Stomach (tissue), 9 donors: ENCODE results near the gene PDE9A. TPM values are rescaled to one million over a fixed set of nuclear protein-coding genes. Genes with fewer than 3 reads are reported as not detected.

Experiments
- DNase-seq, 2 donors: peaks; one replicate each; pipeline versions ENCODE4 v3.0.0 to v3.0.0-alpha.2; 2013 to 2019
- H3K27ac ChIP-seq, 5 donors: fragments of 200-600 bp in 4 of 5; sonication (generic) in 4 of 5; one replicate each; pipeline ENCODE4 v1.5.1; 2013 to 2019; ENCODE audit warnings: mild to moderate bottlenecking in 1 of 5, moderate library complexity in 1 of 5
- H3K27me3 ChIP-seq, 3 donors: fragments of 200-600 bp; sonication (generic); one replicate each; pipeline ENCODE4 v1.5.1; 2017 to 2019; ENCODE audit warnings: mixed run types in 1 of 3
- H3K36me3 ChIP-seq, 4 donors: fragments of 200-600 bp; sonication (generic); 1 replicate in 3 of 4; 2 replicates in 1 of 4; pipeline ENCODE4 v1.5.1; 2016 to 2019
- H3K4me1 ChIP-seq, 4 donors: fragments of 200-600 bp; sonication (generic); one replicate each; pipeline ENCODE4 v1.5.1; 2016 to 2019
- H3K4me3 ChIP-seq, 4 donors: fragments of 200-600 bp; sonication (generic) in 3 of 4; one replicate each; pipeline ENCODE4 v1.5.1; 2016 to 2019; ENCODE audit warnings: mild to moderate bottlenecking in 1 of 4
- H3K9me3 ChIP-seq, 4 donors: fragments of 200-600 bp; sonication (generic); one replicate each; pipeline ENCODE4 v1.5.1; 2016 to 2019
- EP300 ChIP-seq: sonication (generic); formaldehyde crosslinking; IDR thresholded peaks from one replicate; pipeline ENCODE4 v1.6.1; 2017; ENCODE audit warnings: antibody characterized with exemption
- POLR2A ChIP-seq, 4 donors: fragments of 450-650 bp; IDR thresholded peaks; one replicate each; pipeline ENCODE4 v1.6.1; 2016; ENCODE audit warnings: antibody characterized with exemption in 4 of 4, control low read depth in 2 of 4, mild to moderate bottlenecking in 1 of 4, moderate library complexity in 1 of 4
- POLR2AphosphoS5 ChIP-seq, 3 donors: sonication (generic); formaldehyde crosslinking; IDR thresholded peaks; one replicate each; pipeline ENCODE4 v1.6.1; 2016; ENCODE audit warnings: antibody characterized with exemption in 3 of 3
- WGBS, 5 donors: extraction: QIAGEN DNeasy Blood & Tissue Kit in 3 of 5; methylation state at CpG; one replicate each; pipeline versions ENCODE4 v1.1.5 to v1.1.7; 2013 to 2018; 5-methylcytosine and 5-hydroxymethylcytosine counted together
- intact Hi-C: fragments of 100-400 bp; cut with DNase I; formaldehyde crosslinking; loops from one replicate; pipeline ENCODE4 v1.15.1; 2023; ENCODE audit warnings: low total_unique reads
- polyA plus RNA-seq, 3 donors: library from polyadenylated mRNA; stranded (reverse); fragments of 200-250 nt; gene quantifications; one replicate each; pipeline ENCODE4 v1.2.3, GENCODE V29; 2013
- total RNA-seq, 5 donors: library from RNA; depleted of rRNA; stranded (reverse); fragments of >200 nt; gene quantifications; one replicate each; pipeline versions ENCODE4 v1.1.0 to v1.2.3, GENCODE V29; 2014 to 2016
- TF ChIP-seq, protein P1 (sequence below), 7 experiments: fragments of 450-650 bp in 4 of 7; fragments of 200-600 bp in 3 of 7; sonication (generic) in 3 of 7; IDR thresholded peaks; one replicate each; pipeline ENCODE4 v1.5.1; 2016 to 2019; ENCODE audit warnings: antibody characterized with exemption in 7 of 7, control low read depth in 2 of 7, mild to moderate bottlenecking in 1 of 7
- donor health status: healthy with polysubstance abuse.
- donor health status: Bipolar disorder and iron deficiency.
- donor health status: healthy.

The PDE9A gene
- total and polyA plus RNA-seq, 8 donors = 6.4 to 77.1 (median 11.9) TPM

DNA sequence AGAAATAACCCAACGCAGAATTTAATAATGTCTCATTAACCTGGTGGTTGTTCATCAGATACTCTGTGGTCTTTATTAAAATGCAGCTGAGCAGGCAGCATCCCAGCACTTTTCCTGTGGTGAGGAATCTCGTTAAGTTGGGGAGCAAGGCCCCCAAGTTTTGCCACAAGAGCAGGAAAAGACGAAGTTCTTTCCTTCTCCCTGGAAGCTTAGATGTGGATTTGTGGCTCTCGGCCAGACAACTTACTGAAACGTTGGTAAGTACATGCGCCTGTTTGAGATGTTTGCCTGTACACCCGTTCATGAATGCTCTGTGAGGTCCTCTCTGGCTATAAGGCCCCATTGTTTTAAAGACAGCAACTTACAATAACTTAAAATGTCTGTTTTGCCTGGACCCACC is 34.3 kb upstream of the PDE9A start:
- Histone ChIP-seq H3K36me3 (no peaks in the 10 kb centered on the region), H3K27ac (no peak overlapping the region), H3K9me3 (no peaks in the 10 kb centered on the region), H3K27me3 (peaks cover 3 to 67% (median 20%) of the 10 kb centered on the region in 3 donors), H3K4me1 (peaks cover 3 to 22% (median 9%) of the 10 kb centered on the region in 4 donors), H3K4me3 (no peak overlapping the region)
- no peak for DNase-seq
- WGBS, 5 donors = 63 to 68% (median 64%) methylated on average over 7 of the region's 7 CpGs
- TF ChIP-seq POLR2A (IDR thresholded peaks at IDR 0.05) = no peak
- no peak for TF ChIP-seq EP300
- TF ChIP-seq, protein P1, sequence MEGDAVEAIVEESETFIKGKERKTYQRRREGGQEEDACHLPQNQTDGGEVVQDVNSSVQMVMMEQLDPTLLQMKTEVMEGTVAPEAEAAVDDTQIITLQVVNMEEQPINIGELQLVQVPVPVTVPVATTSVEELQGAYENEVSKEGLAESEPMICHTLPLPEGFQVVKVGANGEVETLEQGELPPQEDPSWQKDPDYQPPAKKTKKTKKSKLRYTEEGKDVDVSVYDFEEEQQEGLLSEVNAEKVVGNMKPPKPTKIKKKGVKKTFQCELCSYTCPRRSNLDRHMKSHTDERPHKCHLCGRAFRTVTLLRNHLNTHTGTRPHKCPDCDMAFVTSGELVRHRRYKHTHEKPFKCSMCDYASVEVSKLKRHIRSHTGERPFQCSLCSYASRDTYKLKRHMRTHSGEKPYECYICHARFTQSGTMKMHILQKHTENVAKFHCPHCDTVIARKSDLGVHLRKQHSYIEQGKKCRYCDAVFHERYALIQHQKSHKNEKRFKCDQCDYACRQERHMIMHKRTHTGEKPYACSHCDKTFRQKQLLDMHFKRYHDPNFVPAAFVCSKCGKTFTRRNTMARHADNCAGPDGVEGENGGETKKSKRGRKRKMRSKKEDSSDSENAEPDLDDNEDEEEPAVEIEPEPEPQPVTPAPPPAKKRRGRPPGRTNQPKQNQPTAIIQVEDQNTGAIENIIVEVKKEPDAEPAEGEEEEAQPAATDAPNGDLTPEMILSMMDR (IDR thresholded peaks at IDR 0.05) = no peak
- no peak for TF ChIP-seq POLR2AphosphoS5 (IDR thresholded peaks at IDR 0.05)
- intact Hi-C loops = no loop called here

DNA sequence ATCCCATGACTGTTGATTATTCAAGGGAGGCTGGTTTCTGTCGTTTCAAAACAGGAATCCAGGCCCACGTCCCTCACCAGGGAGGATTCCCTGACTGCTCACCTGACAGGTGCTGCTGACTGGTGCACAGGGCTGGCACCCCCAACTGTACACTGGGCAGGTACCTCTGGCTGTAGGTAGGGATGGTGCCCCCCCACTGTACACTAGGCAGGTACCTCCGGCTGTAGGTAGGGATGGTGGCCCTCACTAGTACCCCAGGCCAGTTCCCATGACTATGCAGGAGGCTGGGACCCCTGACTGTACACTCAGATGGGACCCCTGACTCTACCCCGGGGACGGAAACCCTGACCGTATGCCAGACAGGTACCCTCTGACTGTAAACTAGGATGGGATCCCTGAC is 33.6 kb upstream of the PDE9A start:
- Histone ChIP-seq H3K4me1 (peaks cover 5 to 25% (median 11%) of the 10 kb centered on the region in 4 donors), H3K36me3 (no peaks in the 10 kb centered on the region), H3K27ac (no peak overlapping the region), H3K4me3 (no peak overlapping the region), H3K9me3 (no peaks in the 10 kb centered on the region), H3K27me3 (peaks cover 3 to 67% (median 20%) of the 10 kb centered on the region in 3 donors)
- TF ChIP-seq EP300 (no peak), POLR2A (IDR thresholded peaks at IDR 0.05) (no peak), POLR2AphosphoS5 (IDR thresholded peaks at IDR 0.05) (no peak)
- TF ChIP-seq, protein P1 (IDR thresholded peaks at IDR 0.05) = no peak
- intact Hi-C loops = no loop called here
- DNase-seq = no peak
- 82 to 86% (median 84%) methylated on average over 5 to 6 of the region's 6 CpGs for WGBS, 5 donors

DNA sequence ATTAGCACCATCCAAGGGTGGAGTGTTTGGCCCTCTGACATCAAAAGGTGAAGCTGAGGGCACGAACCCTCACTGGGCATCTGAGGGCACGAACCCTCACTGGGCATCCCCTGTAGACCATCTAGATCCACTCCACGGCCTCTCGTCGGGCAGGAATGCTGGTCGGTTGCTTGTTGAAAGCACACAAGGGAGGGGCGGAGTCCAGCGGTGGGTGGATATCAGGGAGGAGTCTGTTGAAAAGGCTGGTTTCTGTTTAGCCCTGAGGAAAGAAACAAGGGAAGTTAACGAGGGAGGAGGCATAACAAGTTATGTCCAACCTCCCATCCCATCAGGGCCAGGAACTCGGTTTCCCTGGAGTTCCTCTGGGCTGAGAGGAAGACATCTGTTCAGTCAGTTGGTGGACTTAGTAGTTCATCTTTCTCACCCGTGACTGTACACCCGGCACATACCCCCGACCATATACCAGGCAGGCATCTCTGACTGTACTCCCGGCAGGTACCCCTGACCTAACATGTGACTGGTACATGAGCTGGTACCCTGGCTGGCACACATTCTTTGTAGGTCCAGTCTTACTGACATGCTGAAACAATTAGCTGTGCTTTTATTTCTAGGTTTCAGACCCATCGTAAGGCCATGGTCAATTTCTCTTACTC is 32.1 kb upstream of the PDE9A start:
- 53 to 65% (median 61%) methylated on average over 15 of the region's 15 CpGs for WGBS, 5 donors
- DNase-seq = peak in 1 of 2 donors; percentile 62
- no peaks in the 10 kb centered on the region for H3K9me3 ChIP-seq
- intact Hi-C loops = no loop called here
- no peak overlapping the region for H3K27ac ChIP-seq
- TF ChIP-seq EP300 (no peak), POLR2AphosphoS5 (IDR thresholded peaks at IDR 0.05) (no peak), POLR2A (IDR thresholded peaks at IDR 0.05) (no peak)
- TF ChIP-seq, protein P1 (IDR thresholded peaks at IDR 0.05) = no peak
- peaks cover 3 to 64% (median 20%) of the 10 kb centered on the region in 3 donors for H3K27me3 ChIP-seq
- no peaks in the 10 kb centered on the region for H3K36me3 ChIP-seq
- peaks cover 5 to 21% (median 12%) of the 10 kb centered on the region in 4 donors for H3K4me1 ChIP-seq
- H3K4me3 ChIP-seq = no peak overlapping the region

DNA sequence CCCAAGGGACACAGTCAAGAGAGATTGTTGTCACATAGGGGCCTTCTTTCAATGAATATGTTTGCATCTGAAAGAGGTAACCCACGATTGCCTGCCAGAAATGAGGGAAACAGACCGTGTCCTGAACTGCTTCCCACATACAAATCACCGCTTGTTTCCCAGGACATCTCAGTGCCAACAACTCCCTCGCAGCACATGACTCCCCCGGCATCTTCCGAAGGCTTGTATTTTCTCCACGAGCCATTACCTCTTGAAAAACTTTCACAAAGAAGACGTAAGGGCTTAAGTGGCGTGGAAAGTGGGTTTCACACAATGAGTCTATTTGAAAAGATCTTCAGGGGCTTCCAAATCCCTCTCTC is 31.6 kb upstream of the PDE9A start:
- DNase-seq = no peak
- Histone ChIP-seq H3K4me1 (peaks cover 5 to 16% (median 7%) of the 10 kb centered on the region in 4 donors), H3K27ac (no peak overlapping the region), H3K27me3 (peaks cover 3 to 59% (median 15%) of the 10 kb centered on the region in 3 donors), H3K4me3 (no peak overlapping the region), H3K36me3 (no peaks in the 10 kb centered on the region), H3K9me3 (no peaks in the 10 kb centered on the region)
- intact Hi-C loops = no loop called here
- 74 to 83% (median 80%) methylated on average over 9 of the region's 9 CpGs for WGBS, 5 donors
- TF ChIP-seq, protein P1 (IDR thresholded peaks at IDR 0.05) = no peak
- TF ChIP-seq POLR2AphosphoS5 (IDR thresholded peaks at IDR 0.05) (no peak), POLR2A (IDR thresholded peaks at IDR 0.05) (no peak), EP300 (no peak)
